ENCODE results near the gene CUTC. TPM values are rescaled to one million over a fixed set of nuclear protein-coding genes. Genes with fewer than 3 reads are reported as not detected.
A peak's percentile ranks its signal among the peaks of the same experiment; 100 is the strongest.
"Not testable (repeated sequence)": the region's sequence is repeated elsewhere in the genome, so short reads cannot be mapped to it uniquely, and the experiment has no call there.

Gene CUTC
- total and polyA plus RNA-seq, 4 donors, result 16.3 to 23.9 (median 19.2) TPM

- no peak for DNase-seq (ENCODE audit: low read depth in 4 of 6, low spot score in 6 of 6)
- no peak overlapping the region for H3K27ac ChIP-seq (ENCODE audit: low read depth, low read length)
- H3K27me3 ChIP-seq (ENCODE audit: control insufficient read depth, insufficient read depth, low read length), result no peaks in the 10 kb centered on the region
- no peak overlapping the region for H3K4me3 ChIP-seq (ENCODE audit: low read depth, low read length)
- peaks cover 14% of the 10 kb centered on the region for H3K36me3 ChIP-seq (ENCODE audit: control insufficient read depth, insufficient read depth, low read length)
- H3K9me3 ChIP-seq (ENCODE audit: control insufficient read depth, insufficient read depth, low read length), result peaks cover 9% of the 10 kb centered on the region
- WGBS (ENCODE audit: insufficient coverage), result no CpG with 5 or more reads among the region's 2 CpGs
- no peaks in the 10 kb centered on the region for H3K4me1 ChIP-seq (ENCODE audit: control insufficient read depth, insufficient read depth, low read length)
These were observed 8.2 kb downstream of the CUTC start for GRCh38 chr10:99740260-99740659.

DNA sequence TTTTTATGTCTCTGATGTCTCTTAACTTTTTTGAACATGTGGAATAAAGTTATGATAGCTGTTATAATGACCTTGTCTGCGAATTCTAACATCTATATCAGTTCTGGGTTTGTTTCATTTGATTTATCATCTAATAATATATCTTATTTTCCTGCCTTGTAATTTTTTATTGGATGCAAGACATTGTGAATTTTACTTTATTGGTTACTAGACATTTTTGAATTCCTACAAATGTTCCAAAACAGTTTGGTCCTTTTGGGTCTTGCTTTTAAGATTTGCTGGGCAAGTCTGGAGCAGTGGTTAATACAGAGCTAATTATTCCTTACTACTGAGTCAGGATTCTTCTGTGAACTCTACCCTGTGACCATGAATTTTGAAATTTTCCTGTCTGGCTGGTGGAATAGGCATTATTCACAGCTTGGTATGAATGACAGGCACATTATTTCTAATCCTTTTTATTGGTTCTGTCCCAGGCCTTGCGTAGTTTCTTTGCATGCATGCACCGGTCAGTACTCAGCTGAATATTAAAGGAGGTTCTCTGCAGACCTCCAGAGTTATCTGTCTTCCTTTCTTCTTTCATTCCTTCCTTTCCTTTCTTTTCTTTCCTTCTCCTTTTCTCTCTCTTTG lies 9.0 kb downstream of the CUTC start:
- DNase-seq (ENCODE audit: low read depth in 4 of 6, low spot score in 6 of 6), result no peak
- peaks cover 18% of the 10 kb centered on the region for H3K36me3 ChIP-seq (ENCODE audit: control insufficient read depth, insufficient read depth, low read length)
- WGBS (ENCODE audit: insufficient coverage), result 85% methylated on average over 2 of the region's 3 CpGs

DNA sequence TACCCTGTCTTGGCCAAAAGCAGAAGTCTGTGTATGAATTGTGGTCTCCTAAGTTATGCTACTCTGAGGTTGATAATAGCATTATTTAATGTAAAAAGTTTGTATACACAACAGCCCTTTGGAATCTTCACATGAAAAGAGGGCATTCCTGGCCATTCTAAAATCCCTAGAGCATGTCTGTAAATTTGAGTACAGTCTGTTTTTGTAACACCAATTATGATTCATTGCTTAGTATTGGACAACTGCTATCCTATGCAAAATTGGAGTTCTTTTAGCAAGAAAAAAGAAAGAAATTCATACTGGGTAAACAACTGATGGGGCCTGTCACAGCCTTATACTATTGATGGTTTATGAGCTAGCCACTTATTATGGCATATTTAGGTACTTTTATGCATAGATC lies 10.2 kb downstream of the CUTC start:
- Histone ChIP-seq H3K36me3 (ENCODE audit: control insufficient read depth, insufficient read depth, low read length) (peaks cover 18% of the 10 kb centered on the region), H3K9me3 (ENCODE audit: control insufficient read depth, insufficient read depth, low read length) (peaks cover 9% of the 10 kb centered on the region), H3K27ac (ENCODE audit: low read depth, low read length) (no peak overlapping the region), H3K27me3 (ENCODE audit: control insufficient read depth, insufficient read depth, low read length) (no peaks in the 10 kb centered on the region), H3K4me1 (ENCODE audit: control insufficient read depth, insufficient read depth, low read length) (no peaks in the 10 kb centered on the region), H3K4me3 (ENCODE audit: low read depth, low read length) (no peak overlapping the region)
- no peak for DNase-seq (ENCODE audit: low read depth in 4 of 6, low spot score in 6 of 6)

More for the DNA sequence above, 9.0 kb downstream of the CUTC start:
- H3K27me3 ChIP-seq (ENCODE audit: control insufficient read depth, insufficient read depth, low read length), result no peaks in the 10 kb centered on the region
- H3K4me3 ChIP-seq (ENCODE audit: low read depth, low read length), result no peak overlapping the region
- no peaks in the 10 kb centered on the region for H3K4me1 ChIP-seq (ENCODE audit: control insufficient read depth, insufficient read depth, low read length)
- peaks cover 9% of the 10 kb centered on the region for H3K9me3 ChIP-seq (ENCODE audit: control insufficient read depth, insufficient read depth, low read length)
- H3K27ac ChIP-seq (ENCODE audit: low read depth, low read length), result no peak overlapping the region

- peaks cover 9% of the 10 kb centered on the region for H3K9me3 ChIP-seq (ENCODE audit: control insufficient read depth, insufficient read depth, low read length)
- no peaks in the 10 kb centered on the region for H3K27me3 ChIP-seq (ENCODE audit: control insufficient read depth, insufficient read depth, low read length)
- no peak overlapping the region for H3K27ac ChIP-seq (ENCODE audit: low read depth, low read length)
- peak in 1 of 6 donors; percentile 16 for DNase-seq (ENCODE audit: low read depth in 4 of 6, low spot score in 6 of 6)
- peaks cover 21% of the 10 kb centered on the region for H3K36me3 ChIP-seq (ENCODE audit: control insufficient read depth, insufficient read depth, low read length)
- H3K4me3 ChIP-seq (ENCODE audit: low read depth, low read length), result no peak overlapping the region
- no CpG with 5 or more reads among the region's 2 CpGs for WGBS (ENCODE audit: insufficient coverage)
- no peaks in the 10 kb centered on the region for H3K4me1 ChIP-seq (ENCODE audit: control insufficient read depth, insufficient read depth, low read length)
These were observed 10.7 kb downstream of the CUTC start for GRCh38 chr10:99742701-99743100.

GRCh38 chr10:99743841-99744240 lies 11.8 kb downstream of the CUTC start:
- H3K9me3 ChIP-seq (ENCODE audit: control insufficient read depth, insufficient read depth, low read length), result peaks cover 9% of the 10 kb centered on the region
- DNase-seq (ENCODE audit: low read depth in 4 of 6, low spot score in 6 of 6), result no peak
- H3K27me3 ChIP-seq (ENCODE audit: control insufficient read depth, insufficient read depth, low read length), result no peaks in the 10 kb centered on the region
- no CpG with 5 or more reads among the region's 3 CpGs for WGBS (ENCODE audit: insufficient coverage)
- H3K36me3 ChIP-seq (ENCODE audit: control insufficient read depth, insufficient read depth, low read length), result peaks cover 21% of the 10 kb centered on the region
- no peak overlapping the region for H3K27ac ChIP-seq (ENCODE audit: low read depth, low read length)
- H3K4me3 ChIP-seq (ENCODE audit: low read depth, low read length), result no peak overlapping the region
- no peaks in the 10 kb centered on the region for H3K4me1 ChIP-seq (ENCODE audit: control insufficient read depth, insufficient read depth, low read length)

- not testable (repeated sequence) for H3K27me3 ChIP-seq (ENCODE audit: control insufficient read depth, insufficient read depth, low read length); H3K9me3 ChIP-seq (ENCODE audit: control insufficient read depth, insufficient read depth, low read length); H3K4me3 ChIP-seq (ENCODE audit: low read depth, low read length); H3K27ac ChIP-seq (ENCODE audit: low read depth, low read length); H3K4me1 ChIP-seq (ENCODE audit: control insufficient read depth, insufficient read depth, low read length); DNase-seq (ENCODE audit: low read depth in 4 of 6, low spot score in 6 of 6)
- WGBS (ENCODE audit: insufficient coverage), result no CpG with 5 or more reads among the region's 2 CpGs
- H3K36me3 ChIP-seq (ENCODE audit: control insufficient read depth, insufficient read depth, low read length), result peaks cover 21% of the 10 kb centered on the region
These were observed 14.1 kb downstream of the CUTC start for GRCh38 chr10:99746166-99746565.

GRCh38 chr10:99748823-99749451 lies 16.9 kb downstream of the CUTC start:
- Histone ChIP-seq H3K4me3 (ENCODE audit: low read depth, low read length) (no peak overlapping the region), H3K4me1 (ENCODE audit: control insufficient read depth, insufficient read depth, low read length) (no peaks in the 10 kb centered on the region)
- DNase-seq (ENCODE audit: low read depth in 4 of 6, low spot score in 6 of 6), result no peak

DNA sequence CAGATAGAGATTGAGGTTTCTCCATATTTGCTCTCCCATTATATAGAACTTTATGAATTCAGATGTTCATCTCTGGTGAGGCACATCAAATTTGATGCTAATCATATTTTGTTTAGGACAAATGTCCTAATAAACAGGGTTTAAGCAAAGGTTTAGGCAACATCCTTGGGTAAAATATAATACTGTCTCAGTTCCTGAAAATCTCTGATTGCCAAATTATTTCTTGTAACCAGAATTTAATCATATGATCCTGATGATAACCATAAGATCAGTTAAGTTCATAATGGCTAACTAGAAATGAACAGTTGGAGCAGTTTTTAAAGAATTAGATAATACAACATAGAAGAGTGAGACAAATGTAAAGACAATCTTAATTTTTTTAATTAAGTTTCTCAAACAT lies 18.6 kb downstream of the CUTC start:
- H3K36me3 ChIP-seq (ENCODE audit: control insufficient read depth, insufficient read depth, low read length), result peaks cover 13% of the 10 kb centered on the region
- no peak for DNase-seq (ENCODE audit: low read depth in 4 of 6, low spot score in 6 of 6)
- H3K27me3 ChIP-seq (ENCODE audit: control insufficient read depth, insufficient read depth, low read length), result no peaks in the 10 kb centered on the region
- no peaks in the 10 kb centered on the region for H3K4me1 ChIP-seq (ENCODE audit: control insufficient read depth, insufficient read depth, low read length)
- H3K4me3 ChIP-seq (ENCODE audit: low read depth, low read length), result no peak overlapping the region
- H3K9me3 ChIP-seq (ENCODE audit: control insufficient read depth, insufficient read depth, low read length), result no peaks in the 10 kb centered on the region
- no peak overlapping the region for H3K27ac ChIP-seq (ENCODE audit: low read depth, low read length)

More at GRCh38 chr10:99748823-99749451, 16.9 kb downstream of the CUTC start:
- Histone ChIP-seq H3K27me3 (ENCODE audit: control insufficient read depth, insufficient read depth, low read length) (no peaks in the 10 kb centered on the region), H3K9me3 (ENCODE audit: control insufficient read depth, insufficient read depth, low read length) (no peaks in the 10 kb centered on the region), H3K27ac (ENCODE audit: low read depth, low read length) (no peak overlapping the region), H3K36me3 (ENCODE audit: control insufficient read depth, insufficient read depth, low read length) (peaks cover 14% of the 10 kb centered on the region)
- no CpG with 5 or more reads among the region's 2 CpGs for WGBS (ENCODE audit: insufficient coverage)

DNA sequence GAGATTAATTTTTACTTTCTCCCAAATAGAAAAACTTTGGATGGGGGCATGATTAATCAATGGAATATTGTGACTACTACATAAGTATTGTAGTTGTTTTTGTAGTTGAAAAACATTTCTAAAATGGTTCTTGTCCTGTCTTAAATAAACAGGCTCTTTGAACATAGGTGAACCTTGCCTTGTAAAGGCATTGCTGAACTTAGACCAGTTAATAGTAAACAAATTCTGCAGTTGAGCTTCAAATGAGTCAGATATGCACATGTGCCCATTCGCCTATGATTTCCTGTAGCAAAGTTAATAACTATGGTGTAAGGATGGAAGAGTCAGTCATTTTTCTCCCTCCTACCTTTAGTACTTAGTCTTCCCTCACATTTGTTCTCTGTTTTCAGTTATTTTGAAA lies 22.6 kb downstream of the CUTC start:
- WGBS (ENCODE audit: insufficient coverage), result no CpG with 5 or more reads among the region's 1 CpG
- H3K36me3 ChIP-seq (ENCODE audit: control insufficient read depth, insufficient read depth, low read length), result peaks cover 8% of the 10 kb centered on the region

GRCh38 chr10:99756159-99756558 lies 24.1 kb downstream of the CUTC start:
- H3K27me3 ChIP-seq (ENCODE audit: control insufficient read depth, insufficient read depth, low read length), result no peaks in the 10 kb centered on the region
- no peak for DNase-seq (ENCODE audit: low read depth in 4 of 6, low spot score in 6 of 6)
- no CpG with 5 or more reads among the region's 1 CpG for WGBS (ENCODE audit: insufficient coverage)
- H3K9me3 ChIP-seq (ENCODE audit: control insufficient read depth, insufficient read depth, low read length), result no peaks in the 10 kb centered on the region
- no peak overlapping the region for H3K4me3 ChIP-seq (ENCODE audit: low read depth, low read length)
- H3K36me3 ChIP-seq (ENCODE audit: control insufficient read depth, insufficient read depth, low read length), result peaks cover 11% of the 10 kb centered on the region
- H3K4me1 ChIP-seq (ENCODE audit: control insufficient read depth, insufficient read depth, low read length), result no peaks in the 10 kb centered on the region
- H3K27ac ChIP-seq (ENCODE audit: low read depth, low read length), result no peak overlapping the region

More for the DNA sequence above, 22.6 kb downstream of the CUTC start:
- Histone ChIP-seq H3K9me3 (ENCODE audit: control insufficient read depth, insufficient read depth, low read length) (no peaks in the 10 kb centered on the region), H3K4me1 (ENCODE audit: control insufficient read depth, insufficient read depth, low read length) (no peaks in the 10 kb centered on the region), H3K27ac (ENCODE audit: low read depth, low read length) (no peak overlapping the region), H3K27me3 (ENCODE audit: control insufficient read depth, insufficient read depth, low read length) (no peaks in the 10 kb centered on the region), H3K4me3 (ENCODE audit: low read depth, low read length) (no peak overlapping the region)
- no peak for DNase-seq (ENCODE audit: low read depth in 4 of 6, low spot score in 6 of 6)

All from spinal cord (tissue), 10 donors.